Prostate gland (tissue), 2 donors: ENCODE measurements around the gene SHCBP1L.

Source experiments
- CTCF ChIP-seq, 4 experiments: fragments of 200-600 bp in 2 of 4; fragments of 450-650 bp in 2 of 4; sonication (generic) in 2 of 4; IDR thresholded peaks; 1 replicate in 3 of 4; 2 replicates in 1 of 4; pipeline ENCODE4 v1.5.1; 2016 to 2019; ENCODE audit warnings: antibody characterized with exemption in 4 of 4, mild to moderate bottlenecking in 2 of 4, moderate library complexity in 2 of 4
- POLR2AphosphoS5 ChIP-seq: sonication (generic); formaldehyde crosslinking; IDR thresholded peaks from one replicate; pipeline ENCODE4 v1.6.1; 2017; ENCODE audit warnings: antibody characterized with exemption

GRCh38 chr1:182971219-182971618 lies 18.3 kb upstream of the SHCBP1L start:
- TF ChIP-seq CTCF (IDR thresholded peaks at IDR 0.05): no peak
- TF ChIP-seq POLR2AphosphoS5: no peak
